Stimulated activated effector memory CD8-positive, alpha-beta T cell treated with anti-CD3 and anti-CD28 coated beads, Interleukin-12 subunit alpha, Interleukin-12 subunit beta, amount 100 ng/mL, for 72 hours (primary cell): Measurements from ENCODE around the gene TMEM109.

Source experiments
- ATAC-seq: fragments of 150-1000 bp; cut with Tn5 transposase; 2 replicates; pipeline ENCODE4 v1.10.0; 2021
- DNase-seq, 2 donors: peaks; one replicate each; pipeline ENCODE4 v3.0.0; 2021 to 2022; ENCODE audit warnings: low spot score in 2 of 2
- H3K27ac Mint-ChIP-seq: one replicate; pipeline ENCODE4 v1.8.0; 2022; ENCODE audit warnings: mild to moderate bottlenecking, mixed read lengths
- H3K36me3 Mint-ChIP-seq: one replicate; pipeline ENCODE4 v1.8.0; 2022; ENCODE audit warnings: mild to moderate bottlenecking, mixed read lengths
- H3K4me1 Mint-ChIP-seq: one replicate; pipeline ENCODE4 v1.8.0; 2022; ENCODE audit warnings: mixed read lengths
- H3K4me3 Mint-ChIP-seq: one replicate; pipeline ENCODE4 v1.8.0; 2022; ENCODE audit warnings: mild to moderate bottlenecking, mixed read lengths
- H3K9me3 Mint-ChIP-seq: one replicate; pipeline ENCODE4 v1.8.0; 2022; ENCODE audit warnings: mixed read lengths

The TMEM109 gene

GRCh38 chr11:60948250-60948649 is 34.3 kb downstream of the TMEM109 start:
- peaks cover 37% of the 10 kb centered on the region for H3K4me1 Mint-ChIP-seq
- H3K4me3 Mint-ChIP-seq: no peak overlapping the region
- no peaks in the 10 kb centered on the region for H3K9me3 Mint-ChIP-seq
- no peak overlapping the region for H3K27ac Mint-ChIP-seq
- ATAC-seq (no peak), DNase-seq (no peak)
- H3K36me3 Mint-ChIP-seq: peaks cover 10% of the 10 kb centered on the region

DNA sequence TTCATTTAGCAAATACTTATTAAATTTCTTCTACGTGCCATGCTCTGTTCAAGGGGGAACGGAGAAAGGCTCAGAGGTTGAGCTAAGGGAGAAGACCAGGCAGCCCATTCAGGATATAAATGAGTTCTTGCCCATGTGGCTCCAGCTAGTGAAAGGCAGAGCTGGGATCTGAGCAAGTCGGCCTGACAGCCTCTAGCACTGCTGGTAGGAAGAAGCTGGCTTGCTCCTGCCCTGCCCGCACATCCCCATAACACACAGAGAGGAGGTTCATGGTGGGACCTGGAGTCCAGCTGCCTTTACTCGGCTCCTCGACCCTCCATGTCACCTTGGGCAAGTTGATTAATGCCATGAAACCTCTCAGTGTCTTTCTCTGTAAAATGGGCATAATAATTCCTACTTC is 36.1 kb downstream of the TMEM109 start:
- ATAC-seq (no peak), DNase-seq (no peak)
- H3K36me3 Mint-ChIP-seq: peaks cover 14% of the 10 kb centered on the region
- no peaks in the 10 kb centered on the region for H3K9me3 Mint-ChIP-seq
- H3K4me1 Mint-ChIP-seq: peaks cover 33% of the 10 kb centered on the region
- H3K4me3 Mint-ChIP-seq: peak overlapping the region; percentile 21
- no peak overlapping the region for H3K27ac Mint-ChIP-seq

GRCh38 chr11:60950933-60951605 is 37.1 kb downstream of the TMEM109 start:
- H3K27ac Mint-ChIP-seq: no peak overlapping the region
- H3K4me1 Mint-ChIP-seq: peaks cover 30% of the 10 kb centered on the region
- peaks cover 9% of the 10 kb centered on the region for H3K36me3 Mint-ChIP-seq
- peak overlapping the region; percentile 73 for H3K4me3 Mint-ChIP-seq
- DNase-seq (no peak), ATAC-seq (peak; percentile 38)
- H3K9me3 Mint-ChIP-seq: no peaks in the 10 kb centered on the region

DNA sequence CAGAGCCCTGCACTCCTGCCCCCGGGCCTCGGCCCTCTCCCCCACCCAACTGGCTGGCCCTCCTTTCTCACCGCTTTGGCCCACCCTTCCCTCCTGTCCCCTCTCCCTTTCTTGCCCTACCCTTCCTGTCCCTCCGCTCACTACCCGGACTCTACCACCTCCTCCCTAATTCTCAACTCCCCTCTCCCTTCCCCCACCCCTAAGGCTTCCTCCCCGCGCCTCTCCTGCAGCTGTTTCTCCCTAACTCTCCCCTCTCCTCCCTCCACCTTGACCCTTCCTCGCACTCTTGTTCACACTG is 37.6 kb downstream of the TMEM109 start:
- peaks cover 4% of the 10 kb centered on the region for H3K36me3 Mint-ChIP-seq
- H3K9me3 Mint-ChIP-seq: no peaks in the 10 kb centered on the region
- H3K4me3 Mint-ChIP-seq: peak overlapping the region; percentile 73
- peak overlapping the region; percentile 84 for H3K27ac Mint-ChIP-seq
- no peak for DNase-seq
- no peak for ATAC-seq
- peaks cover 30% of the 10 kb centered on the region for H3K4me1 Mint-ChIP-seq

- peak within 1 kb of the TSS; percentile 84 for H3K27ac Mint-ChIP-seq
- DNase-seq (no peak), ATAC-seq (peak; percentile 71)
- peak within 1 kb of the TSS; percentile 73 for H3K4me3 Mint-ChIP-seq
- peaks cover 4% of the 10 kb centered on the region for H3K36me3 Mint-ChIP-seq
- no peaks in the 10 kb centered on the region for H3K9me3 Mint-ChIP-seq
- H3K4me1 Mint-ChIP-seq: peaks cover 30% of the 10 kb centered on the region
Observed at GRCh38 chr11:60951904-60952741, 38.2 kb downstream of the TMEM109 start, which contains the start of gene SLC15A3. Gene SLC15A3 (minus strand): TSS chr11:60952176. CDS start chr11:60951551, 625 bp downstream.

DNA sequence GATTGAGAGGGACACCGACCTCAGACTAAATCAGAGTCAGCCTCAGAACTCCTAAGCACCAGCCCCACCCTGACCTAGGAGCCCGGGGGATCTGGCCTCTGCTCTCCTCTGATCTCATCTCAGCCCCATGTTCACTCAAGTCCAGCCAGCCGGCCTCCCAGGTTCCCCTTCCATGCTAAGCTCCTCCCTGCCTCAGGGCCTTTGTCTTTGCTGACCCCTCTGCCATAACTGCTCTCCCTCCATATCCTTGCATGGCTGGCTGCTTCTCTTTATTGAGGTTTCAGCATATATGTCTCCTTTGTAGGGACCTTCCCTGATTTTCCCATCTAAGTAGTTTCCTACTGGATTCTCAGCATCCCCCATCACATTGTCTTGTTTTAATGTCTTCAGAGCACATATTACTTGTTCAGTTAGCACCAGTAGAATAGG is 38.8 kb downstream of the TMEM109 start:
- DNase-seq (no peak), ATAC-seq (no peak)
- Mint-ChIP-seq H3K4me3 (peak overlapping the region; percentile 73), H3K9me3 (no peaks in the 10 kb centered on the region), H3K27ac (peak overlapping the region; percentile 84), H3K36me3 (peaks cover 4% of the 10 kb centered on the region), H3K4me1 (peaks cover 30% of the 10 kb centered on the region)

DNA sequence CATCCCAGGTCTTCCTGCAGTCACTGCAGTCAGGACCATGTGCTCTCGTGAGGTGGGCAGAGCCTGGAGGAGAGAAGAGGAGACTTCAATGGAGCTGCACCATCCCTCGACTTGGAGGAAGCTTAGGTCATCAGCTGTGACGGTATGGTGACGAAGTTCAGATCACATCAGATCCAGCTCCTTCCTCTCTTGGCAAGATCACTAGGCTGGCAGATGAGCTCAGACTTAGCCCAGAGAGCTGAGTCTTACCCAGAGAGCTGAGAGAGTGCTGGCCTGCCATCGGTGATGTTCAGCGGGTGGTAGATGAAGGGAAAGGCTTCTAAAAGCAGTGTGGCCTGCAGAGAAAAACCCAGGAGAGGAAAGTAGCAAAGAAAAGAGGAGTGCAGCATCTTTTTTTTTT is 39.8 kb downstream of the TMEM109 start:
- DNase-seq (no peak), ATAC-seq (no peak)
- Mint-ChIP-seq H3K9me3 (no peaks in the 10 kb centered on the region), H3K4me3 (no peak overlapping the region), H3K4me1 (peaks cover 26% of the 10 kb centered on the region), H3K36me3 (peaks cover 4% of the 10 kb centered on the region), H3K27ac (peak overlapping the region; percentile 40)

DNA sequence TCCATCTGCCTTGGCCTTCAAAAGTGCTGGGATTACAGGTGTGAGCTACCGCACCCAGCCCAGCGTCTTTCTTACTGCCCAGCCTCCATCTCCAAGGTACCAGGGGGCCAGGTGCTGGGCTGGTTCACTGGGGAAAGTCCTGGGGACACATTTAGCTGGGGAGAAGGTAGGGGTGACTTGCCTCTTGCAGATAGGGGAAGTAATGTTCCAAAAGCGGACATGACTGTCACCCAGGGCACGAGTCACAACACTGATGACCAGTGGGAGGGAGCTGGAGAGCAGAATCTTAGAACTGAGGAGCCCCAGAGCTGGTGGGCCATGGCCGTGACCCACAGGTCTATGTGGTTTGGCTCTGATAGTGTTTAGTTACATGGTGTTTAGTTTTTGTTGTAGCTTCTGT is 40.5 kb downstream of the TMEM109 start:
- DNase-seq (no peak), ATAC-seq (no peak)
- H3K4me3 Mint-ChIP-seq: no peak overlapping the region
- no peaks in the 10 kb centered on the region for H3K9me3 Mint-ChIP-seq
- H3K4me1 Mint-ChIP-seq: peaks cover 20% of the 10 kb centered on the region
- H3K27ac Mint-ChIP-seq: no peak overlapping the region
- H3K36me3 Mint-ChIP-seq: peaks cover 4% of the 10 kb centered on the region

GRCh38 chr11:60955571-60955970 is 41.6 kb downstream of the TMEM109 start:
- DNase-seq (no peak), ATAC-seq (no peak)
- no peaks in the 10 kb centered on the region for H3K9me3 Mint-ChIP-seq
- H3K4me1 Mint-ChIP-seq: peaks cover 20% of the 10 kb centered on the region
- peaks cover 4% of the 10 kb centered on the region for H3K36me3 Mint-ChIP-seq
- H3K27ac Mint-ChIP-seq: no peak overlapping the region
- no peak overlapping the region for H3K4me3 Mint-ChIP-seq

GRCh38 chr11:60957188-60957587 is 43.2 kb downstream of the TMEM109 start:
- Mint-ChIP-seq H3K4me1 (peaks cover 13% of the 10 kb centered on the region), H3K9me3 (no peaks in the 10 kb centered on the region), H3K27ac (no peak overlapping the region), H3K4me3 (no peak overlapping the region), H3K36me3 (peaks cover 4% of the 10 kb centered on the region)
- no peak for ATAC-seq
- no peak for DNase-seq

- H3K36me3 Mint-ChIP-seq: no peaks in the 10 kb centered on the region
- no peak for DNase-seq
- no peak overlapping the region for H3K4me3 Mint-ChIP-seq
- H3K4me1 Mint-ChIP-seq: no peaks in the 10 kb centered on the region
- no peak overlapping the region for H3K27ac Mint-ChIP-seq
- H3K9me3 Mint-ChIP-seq: no peaks in the 10 kb centered on the region
- ATAC-seq: no peak
Observed at GRCh38 chr11:60959431-60959830, 45.5 kb downstream of the TMEM109 start.

DNA sequence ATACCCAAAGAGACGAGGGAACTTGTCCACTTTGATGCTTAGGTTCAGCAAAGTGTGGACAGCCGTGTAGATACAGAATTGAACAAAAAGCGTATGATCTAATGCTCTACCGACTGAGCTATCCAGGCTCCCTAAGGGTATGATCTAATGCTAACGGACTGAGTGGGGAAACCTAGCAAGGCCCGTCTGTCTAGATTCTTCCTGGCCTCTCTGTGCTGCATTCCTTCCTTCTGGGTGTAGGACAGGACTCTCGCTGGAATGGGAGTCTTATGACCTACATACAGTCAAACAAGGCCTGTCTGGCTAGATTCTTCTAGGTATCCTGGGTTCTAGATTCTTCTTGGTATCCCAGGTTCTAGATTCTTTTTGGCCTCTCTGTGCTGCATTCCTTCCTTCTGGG is 46.4 kb downstream of the TMEM109 start:
- H3K27ac Mint-ChIP-seq: no peak overlapping the region
- no peak for ATAC-seq
- no peak overlapping the region for H3K4me3 Mint-ChIP-seq
- no peaks in the 10 kb centered on the region for H3K36me3 Mint-ChIP-seq
- no peaks in the 10 kb centered on the region for H3K4me1 Mint-ChIP-seq
- no peaks in the 10 kb centered on the region for H3K9me3 Mint-ChIP-seq
- DNase-seq: no peak

DNA sequence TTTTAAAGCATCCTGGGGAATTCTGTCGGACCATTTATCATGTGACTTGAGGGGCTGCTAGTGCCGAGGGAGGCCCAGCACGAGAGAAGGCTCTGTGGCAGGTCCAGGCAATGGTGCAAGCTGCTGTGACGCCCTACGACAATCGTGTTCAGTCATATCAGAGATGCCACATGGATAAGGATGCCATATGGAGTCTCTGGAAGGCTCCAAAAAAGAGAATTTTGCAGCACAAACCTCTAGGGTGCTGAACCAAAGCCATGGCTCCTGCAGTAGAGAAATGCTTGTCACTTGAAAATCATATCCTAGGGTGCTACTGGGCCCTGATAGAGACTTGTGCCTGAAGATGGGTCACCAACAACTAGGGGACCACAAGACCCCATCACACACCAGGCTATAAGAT is 50.8 kb downstream of the TMEM109 start:
- no peak for ATAC-seq
- no peak for DNase-seq
- Mint-ChIP-seq H3K27ac (no peak overlapping the region), H3K36me3 (no peaks in the 10 kb centered on the region), H3K9me3 (no peaks in the 10 kb centered on the region), H3K4me3 (no peak overlapping the region), H3K4me1 (no peaks in the 10 kb centered on the region)

- DNase-seq (no peak), ATAC-seq (no peak)
- Mint-ChIP-seq H3K9me3 (no peaks in the 10 kb centered on the region), H3K27ac (no peak overlapping the region), H3K4me3 (no peak overlapping the region), H3K36me3 (peaks cover 5% of the 10 kb centered on the region), H3K4me1 (peaks cover 18% of the 10 kb centered on the region)
Observed at GRCh38 chr11:60966890-60967289, 52.9 kb downstream of the TMEM109 start.

DNA sequence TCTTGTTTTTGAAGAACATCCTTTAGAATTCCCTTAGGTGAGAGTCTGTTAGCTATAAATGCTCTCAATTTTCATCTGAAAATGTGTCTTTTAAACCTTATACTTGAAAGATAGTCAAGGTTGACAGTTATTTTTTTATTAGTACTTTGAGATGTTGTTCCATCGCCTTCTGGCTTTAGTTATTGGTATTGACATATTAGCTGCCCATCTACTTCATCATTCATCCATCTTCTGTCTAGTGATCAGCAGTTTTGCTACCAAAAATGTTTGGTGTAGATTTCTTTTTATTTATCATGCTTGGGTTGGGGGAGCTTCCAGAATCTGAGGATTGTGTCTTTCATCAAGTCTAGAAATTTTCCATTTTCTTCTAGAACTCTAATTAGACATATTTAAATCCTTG is 54.3 kb downstream of the TMEM109 start:
- H3K4me1 Mint-ChIP-seq: peaks cover 18% of the 10 kb centered on the region
- H3K36me3 Mint-ChIP-seq: peaks cover 7% of the 10 kb centered on the region
- H3K4me3 Mint-ChIP-seq: no peak overlapping the region
- no peak overlapping the region for H3K27ac Mint-ChIP-seq
- DNase-seq: no peak
- ATAC-seq: no peak
- no peaks in the 10 kb centered on the region for H3K9me3 Mint-ChIP-seq

DNA sequence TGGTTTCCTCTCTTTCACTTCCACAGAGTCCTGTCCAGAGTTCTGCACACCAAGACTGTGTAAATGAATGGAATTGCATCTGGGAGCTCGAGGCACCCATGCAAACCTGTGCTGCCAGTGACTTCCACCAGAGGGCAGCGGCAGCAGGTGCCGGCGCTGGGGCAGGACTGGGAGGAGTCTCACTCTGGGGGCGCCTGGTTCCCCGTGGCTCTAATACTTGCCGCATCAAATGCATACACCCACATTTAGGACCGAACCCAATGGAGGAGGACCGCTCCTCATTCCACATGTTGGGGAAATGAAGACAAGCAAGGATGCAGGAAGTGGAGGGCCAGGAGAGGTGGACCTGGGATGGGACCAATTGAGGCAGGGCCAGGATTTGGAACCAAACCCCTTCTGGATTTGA is 56.4 kb downstream of the TMEM109 start:
- Mint-ChIP-seq H3K36me3 (peaks cover 29% of the 10 kb centered on the region), H3K4me3 (peak overlapping the region; percentile 86), H3K27ac (peak overlapping the region; percentile 98), H3K9me3 (no peaks in the 10 kb centered on the region), H3K4me1 (peaks cover 30% of the 10 kb centered on the region)
- ATAC-seq (peak; percentile 70), DNase-seq (peak; percentile 75 to 88)
